H1 (cell line): ENCODE measurements around the gene POLR1H. TPM values are rescaled to one million over a fixed set of nuclear protein-coding genes. Genes with fewer than 3 reads are reported as not detected.

Experiments used
- CTCF ChIA-PET: fragments of 300-600 bp; sonication (Branson Sonifier 250); formaldehyde crosslinking; loops from one replicate; lab custom pipeline; 2021; ENCODE audit not compliant: partially characterized antibody; lab: Charles Lee
- POLR2A ChIA-PET: fragments of 300-600 bp; sonication (Branson Sonifier 250); formaldehyde crosslinking; loops from one replicate; lab custom pipeline; 2021; ENCODE audit warnings: inconsistent platforms; ENCODE audit not compliant: partially characterized antibody; lab: Charles Lee
- DNase-seq, 2 experiments: peaks; one replicate each; pipeline versions ENCODE4 v3.0.0 to v3.0.0-alpha.2; 2010 to 2022; ENCODE audit warnings: low spot score in 2 of 2, low read depth in 1 of 2, mixed read lengths in 1 of 2
- FAIRE-seq: peaks from 2 replicates; lab custom pipeline; 2011; peaks lifted over from hg19 to GRCh38; lab: Jason Lieb, UNC
- H2AFZ ChIP-seq: 2 replicates; pipeline ENCODE4 v1.8.1; 2012; ENCODE audit warnings: low read length, inconsistent platforms
- H2AK5ac ChIP-seq: 2 replicates; pipeline ENCODE4 v1.6.1; 2013; ENCODE audit warnings: low read depth, low read length
- H2BK120ac ChIP-seq: replicated peaks from 2 replicates; pipeline ENCODE3; 2013; ENCODE audit warnings: low read depth, low read length, inconsistent platforms
- H2BK12ac ChIP-seq: 2 replicates; pipeline ENCODE4 v1.6.1; 2013; ENCODE audit warnings: low read depth, low read length
- H2BK15ac ChIP-seq: 2 replicates; pipeline ENCODE4 v1.6.1; 2013; ENCODE audit warnings: low read length
- H2BK20ac ChIP-seq: 2 replicates; pipeline ENCODE4 v1.6.1; 2013; ENCODE audit warnings: low read length
- H2BK5ac ChIP-seq: 2 replicates; pipeline ENCODE4 v1.6.1; 2013; ENCODE audit warnings: low read depth, low read length
- H3K14ac ChIP-seq: 2 replicates; pipeline ENCODE4 v1.6.1; 2013; ENCODE audit warnings: inconsistent platforms; ENCODE audit not compliant: insufficient read length
- H3K18ac ChIP-seq: 2 replicates; pipeline ENCODE4 v1.6.1; 2013; ENCODE audit warnings: low read length; ENCODE audit errors: extremely low read depth
- H3K23ac ChIP-seq: 2 replicates; pipeline ENCODE4 v1.6.1; 2013; ENCODE audit warnings: inconsistent platforms; ENCODE audit not compliant: insufficient read length
- H3K23me2 ChIP-seq: 2 replicates; pipeline ENCODE4 v1.6.1; 2013; ENCODE audit warnings: low read depth, low read length
- H3K27ac ChIP-seq: 2 replicates; pipeline ENCODE4 v1.6.1; 2011; ENCODE audit warnings: low read depth, low read length, inconsistent platforms
- H3K27me3 ChIP-seq, 4 experiments: replicated peaks in 1 of 4; 1 replicate in 1 of 4; 2 replicates in 3 of 4; pipeline versions ENCODE4 v1.6.1 to v1.8.1; 2011 to 2013; ENCODE audit warnings: low read length in 3 of 4, mild to moderate bottlenecking in 3 of 4, inconsistent platforms in 2 of 4, mixed read lengths in 2 of 4, moderate library complexity in 1 of 4; ENCODE audit not compliant: control insufficient read depth in 3 of 4, insufficient read depth in 3 of 4; ENCODE audit errors: extremely low read depth in 1 of 4
- H3K36me3 ChIP-seq, 4 experiments: 2 replicates each; pipeline versions ENCODE4 v1.6.1 to v1.8.1; 2011 to 2013; ENCODE audit warnings: mild to moderate bottlenecking in 4 of 4, low read length in 3 of 4, moderate library complexity in 2 of 4, control low read depth in 1 of 4, inconsistent platforms in 1 of 4; ENCODE audit not compliant: insufficient read depth in 4 of 4, control insufficient read depth in 2 of 4
- H3K4ac ChIP-seq: replicated peaks from 2 replicates; pipeline ENCODE3; 2013; ENCODE audit warnings: low read length, low read depth, mixed read lengths, inconsistent platforms; ENCODE audit not compliant: insufficient read length
- H3K4me1 ChIP-seq, 4 experiments: replicated peaks in 1 of 4; 1 replicate in 1 of 4; 2 replicates in 3 of 4; pipeline versions ENCODE4 v1.6.1 to v1.8.1; 2011 to 2013; ENCODE audit warnings: low read length in 3 of 4, inconsistent platforms in 2 of 4, mixed read lengths in 1 of 4; ENCODE audit not compliant: insufficient read depth in 4 of 4, control insufficient read depth in 3 of 4
- H3K4me2 ChIP-seq, 2 experiments: 2 replicates each; pipeline versions ENCODE4 v1.6.1 to v1.8.1; 2011 to 2013; ENCODE audit warnings: low read depth in 2 of 2, low read length in 2 of 2, control low read depth in 1 of 2, inconsistent platforms in 1 of 2, mild to moderate bottlenecking in 1 of 2; ENCODE audit not compliant: insufficient read depth in 1 of 2
- H3K4me3 ChIP-seq, 4 experiments: fragments of 200-600, 300-600 bp in 1 of 4; sonication (generic), shearing (Covaris generic), sonication (Bioruptor Twin) in 1 of 4; 2 replicates each; pipeline versions ENCODE4 v1.5.1 to v1.8.1; 2011 to 2016; ENCODE audit warnings: low read length in 4 of 4, low read depth in 3 of 4, control low read depth in 2 of 4, inconsistent platforms in 2 of 4, mild to moderate bottlenecking in 2 of 4, mixed read lengths in 1 of 4, moderate library complexity in 1 of 4; ENCODE audit not compliant: insufficient read depth in 2 of 4; ENCODE audit errors: extremely low read depth in 1 of 4
- H3K56ac ChIP-seq: replicated peaks from 2 replicates; pipeline ENCODE3; 2013; ENCODE audit warnings: low read depth, mild to moderate bottlenecking, mixed read lengths, low read length, inconsistent platforms; ENCODE audit not compliant: insufficient read length
- H3K79me1 ChIP-seq: 2 replicates; pipeline ENCODE4 v1.6.1; 2013; ENCODE audit warnings: low read depth, low read length, control low read depth
- H3K79me2 ChIP-seq, 2 experiments: 2 replicates each; pipeline versions ENCODE4 v1.6.1 to v1.8.1; 2012 to 2013; ENCODE audit warnings: low read length in 2 of 2, mild to moderate bottlenecking in 2 of 2, inconsistent platforms in 1 of 2; ENCODE audit not compliant: insufficient read depth in 2 of 2, control insufficient read depth in 1 of 2
- H3K9ac ChIP-seq, 4 experiments: replicated peaks in 1 of 4; 1 replicate in 1 of 4; 2 replicates in 3 of 4; pipeline versions ENCODE4 v1.6.1 to v1.8.1; 2011 to 2013; ENCODE audit warnings: low read depth in 3 of 4, low read length in 3 of 4, control low read depth in 2 of 4, mild to moderate bottlenecking in 2 of 4, moderate library complexity in 2 of 4, inconsistent platforms in 1 of 4; ENCODE audit errors: extremely low read depth in 1 of 4
- H3K9me3 ChIP-seq, 2 experiments: 2 replicates each; pipeline versions ENCODE4 v1.6.1 to v1.8.1; 2012 to 2013; ENCODE audit warnings: mild to moderate bottlenecking in 2 of 2, moderate library complexity in 2 of 2, control low read depth in 1 of 2, inconsistent platforms in 1 of 2, low read depth in 1 of 2, low read length in 1 of 2, mixed read lengths in 1 of 2; ENCODE audit not compliant: insufficient read depth in 2 of 2
- H4K20me1 ChIP-seq, 2 experiments: replicated peaks in 1 of 2; 2 replicates each; pipeline versions ENCODE3 to v1.8.1; 2011 to 2013; ENCODE audit warnings: inconsistent platforms in 2 of 2, low read length in 2 of 2, mild to moderate bottlenecking in 1 of 2; ENCODE audit not compliant: insufficient read depth in 2 of 2, control insufficient read depth in 1 of 2
- H4K5ac ChIP-seq: 2 replicates; pipeline ENCODE4 v1.6.1; 2013; ENCODE audit warnings: low read length, low read depth, mixed read lengths, inconsistent platforms; ENCODE audit not compliant: insufficient read length
- H4K8ac ChIP-seq: 2 replicates; pipeline ENCODE4 v1.8.0; 2013; ENCODE audit warnings: mild to moderate bottlenecking, moderate library complexity, low read length, inconsistent platforms; ENCODE audit not compliant: insufficient read depth; ENCODE audit errors: extremely low read depth
- H4K91ac ChIP-seq: replicated peaks from 2 replicates; pipeline ENCODE3; 2013; ENCODE audit warnings: low read length, mixed read lengths, inconsistent platforms; ENCODE audit not compliant: insufficient read length
- ASH2L ChIP-seq: fragments of 200-600, 300-600 bp; sonication (generic); IDR thresholded peaks from one replicate; pipeline ENCODE4 v1.7.1; 2017; ENCODE audit warnings: low read length
- CBX8 ChIP-seq: fragments of 300-800, 300-1000 bp; sonication (generic); IDR thresholded peaks from 2 replicates; pipeline ENCODE4 v1.7.1; 2016; ENCODE audit warnings: low read depth, low read length, borderline replicate concordance
- GABPA ChIP-seq: IDR thresholded peaks from 2 replicates; pipeline ENCODE4 v1.6.1; 2011; ENCODE audit warnings: mild to moderate bottlenecking, low read length, moderate library complexity, borderline replicate concordance; ENCODE audit not compliant: insufficient read depth
- JUN ChIP-seq: IDR thresholded peaks from 2 replicates; pipeline ENCODE4 v1.6.1; 2011; ENCODE audit warnings: low read depth, mild to moderate bottlenecking, improper control_type of control experiment, low read length
- NRF1 ChIP-seq: IDR thresholded peaks from 2 replicates; pipeline ENCODE4 v1.6.1; 2011; ENCODE audit warnings: mild to moderate bottlenecking, low read depth, low read length, improper control_type of control experiment
- RNF2 ChIP-seq: fragments of 200-900, 300-1000 bp; sonication (generic); IDR thresholded peaks from 2 replicates; pipeline ENCODE4 v1.7.1; 2016; ENCODE audit warnings: borderline replicate concordance, low read depth, mild to moderate bottlenecking, antibody characterized with exemption, low read length; ENCODE audit not compliant: poor library complexity, severe bottlenecking; ENCODE audit errors: missing control alignments
- SAP30 ChIP-seq: fragments of 300-600 bp; sonication (generic); IDR thresholded peaks from 2 replicates; pipeline ENCODE4 v1.7.1; 2012; ENCODE audit warnings: low read length, moderate library complexity, mild to moderate bottlenecking, inconsistent platforms; ENCODE audit not compliant: insufficient read depth, insufficient replicate concordance
- SIRT6 ChIP-seq: IDR thresholded peaks from one replicate; pipeline ENCODE4 v1.7.1; 2012; ENCODE audit warnings: low read length, inconsistent platforms
- TAF1 ChIP-seq: IDR thresholded peaks from 2 replicates; pipeline ENCODE4 v1.6.1; 2011; ENCODE audit warnings: mild to moderate bottlenecking, low read depth, low read length
- TEAD4 ChIP-seq: IDR thresholded peaks from 2 replicates; pipeline ENCODE4 v1.6.1; 2012; ENCODE audit warnings: low read depth, low read length, inconsistent platforms, mixed read lengths
- YY1 ChIP-seq: IDR thresholded peaks from 2 replicates; pipeline ENCODE4 v1.6.1; 2011; ENCODE audit warnings: low read depth, mild to moderate bottlenecking, low read length
- ZNF274 ChIP-seq: IDR thresholded peaks from 2 replicates; pipeline ENCODE4 v1.7.0; 2012; ENCODE audit warnings: low read length, borderline replicate concordance; ENCODE audit errors: extremely low read depth
- WGBS, 2 experiments: shearing (Covaris generic) in 1 of 2; methylation state at CpG; one replicate each; pipeline versions ENCODE4 v1.1.6 to v1.1.7; 2013 to 2015; ENCODE audit warnings: low lambda C conversion rate in 2 of 2, mixed read lengths in 2 of 2, inconsistent platforms in 1 of 2, low coverage in 1 of 2, missing lambda C conversion rate in 1 of 2; ENCODE audit not compliant: insufficient replicate concordance in 2 of 2, insufficient coverage in 1 of 2, insufficient read length in 1 of 2; ENCODE audit errors: extremely low coverage in 1 of 2, missing lambda C conversion rate in 1 of 2; 5-methylcytosine and 5-hydroxymethylcytosine counted together
- polyA plus RNA-seq, 7 experiments: library from polyadenylated mRNA; depleted of rRNA in 3 of 7; stranded (reverse) in 5 of 7; unstranded in 2 of 7; fragments of >200 nt in 5 of 7; fragments of 200-250 nt in 2 of 7; gene quantifications; 1 replicate in 5 of 7; 2 replicates in 1 of 7; 4 replicates in 1 of 7; pipeline versions ENCODE4 v1.2.1 to v1.2.3, GENCODE V29; 2011 to 2013; ENCODE audit warnings: missing spikeins in 2 of 7, mixed read lengths in 2 of 7
- total RNA-seq: library from RNA; stranded (reverse); fragmentation: NEBNext Ultra II Directional; extraction: Animal tissue kit (Norgen Biotek cat#: 25700); gene quantifications from 2 replicates; pipeline ENCODE4 v1.2.1, GENCODE V29; 2021
- TF ChIP-seq, protein P1 (sequence below): IDR thresholded peaks from 2 replicates; pipeline ENCODE4 v1.6.1; 2012; ENCODE audit warnings: inconsistent platforms

Gene POLR1H
- total and polyA plus RNA-seq, 2 of the 8 experiments (the other 6 are each of a cell fraction or from before 2014, with no cell fraction given), result 31.5 to 82.2 TPM

DNA sequence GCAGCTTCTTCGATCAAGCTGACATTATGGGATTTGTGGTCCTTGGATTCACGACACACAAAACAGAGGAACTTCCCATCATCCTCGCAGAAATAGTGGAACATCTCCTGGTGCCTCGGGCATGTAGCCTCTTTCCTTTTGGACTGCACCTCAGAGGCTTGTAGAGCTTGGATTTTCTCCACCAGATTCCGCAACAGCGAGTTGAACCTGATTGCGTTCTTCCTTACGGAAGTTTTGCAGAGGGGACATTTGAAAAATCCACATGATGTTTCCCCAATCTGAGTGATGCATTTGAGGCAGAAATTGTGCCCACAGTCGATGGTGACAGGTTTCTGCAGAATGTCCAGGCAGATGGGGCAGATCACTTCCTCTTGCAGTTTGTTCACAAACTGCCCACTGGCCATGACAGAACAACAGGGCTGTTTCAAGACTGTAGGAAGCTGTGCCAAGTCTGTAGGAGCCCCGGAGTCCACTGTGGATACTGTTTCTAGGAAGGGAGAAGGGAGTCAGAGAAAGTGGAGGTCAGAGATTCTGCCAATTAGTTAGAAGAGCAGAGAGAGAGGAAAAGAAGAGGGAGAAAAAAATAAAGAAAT is 51.4 kb downstream of the POLR1H start:
- ChIA-PET CTCF (interaction anchor here (1.6 to 3.6 kb wide), 5 partner anchors 9 to 19 kb away, joined by 4 to 23 read pairs (median 12); no protein-coding TSS in a partner anchor), POLR2A (interaction anchor here (1.6 kb wide), 1 partner anchor 11 kb away, joined by 4 read pairs; no protein-coding TSS in a partner anchor)
- FAIRE-seq, result no peak
- no peak for TF ChIP-seq ZNF274
- TF ChIP-seq YY1, result no peak
- TF ChIP-seq NRF1, result no peak
- TF ChIP-seq JUN, result no peak
- TF ChIP-seq TEAD4, result no peak
- TF ChIP-seq SAP30, result no peak
- no peak for TF ChIP-seq SIRT6
- TF ChIP-seq TAF1, result no peak
- no peak for TF ChIP-seq CBX8
- TF ChIP-seq, protein P1, sequence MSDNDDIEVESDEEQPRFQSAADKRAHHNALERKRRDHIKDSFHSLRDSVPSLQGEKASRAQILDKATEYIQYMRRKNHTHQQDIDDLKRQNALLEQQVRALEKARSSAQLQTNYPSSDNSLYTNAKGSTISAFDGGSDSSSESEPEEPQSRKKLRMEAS, result no peak
- no peak for TF ChIP-seq GABPA
- TF ChIP-seq ASH2L, result no peak
- TF ChIP-seq RNF2, result no peak

More for the DNA sequence above, 51.4 kb downstream of the POLR1H start:
- Histone ChIP-seq H4K91ac (no peak overlapping the region), H3K56ac (no peak overlapping the region), H3K4me2 (no peak overlapping the region), H4K20me1 (no peaks in the 10 kb centered on the region), H3K4me3 (no peak overlapping the region), H3K18ac (no peak overlapping the region), H2BK20ac (no peak overlapping the region), H3K79me1 (no peaks in the 10 kb centered on the region), H2AK5ac (no peak overlapping the region), H2AFZ (no peak overlapping the region), H3K9ac (no peak overlapping the region), H3K27me3 (peaks cover 0 to 13% (median 7%) of the 10 kb centered on the region in 4 experiments; a peak in 5 of 7 replicates), H4K5ac (no peak overlapping the region), H3K23me2 (no peaks in the 10 kb centered on the region), H3K4ac (no peak overlapping the region), H3K9me3 (no peaks in the 10 kb centered on the region), H3K36me3 (no peaks in the 10 kb centered on the region), H3K14ac (no peak overlapping the region), H2BK12ac (no peak overlapping the region), H3K79me2 (no peaks in the 10 kb centered on the region), H2BK15ac (no peak overlapping the region), H3K27ac (no peak overlapping the region), H2BK5ac (no peak overlapping the region), H3K23ac (no peak overlapping the region), H2BK120ac (no peak overlapping the region), H4K8ac (no peak overlapping the region), H3K4me1 (no peaks in the 10 kb centered on the region)
- DNase-seq, result no peak
- 92% methylated on average over 10 of the region's 10 CpGs; no CpG with 5 or more reads in 1 of the 2 experiments for WGBS, 2 experiments
